Natural killer cell (primary cell): ENCODE measurements around the gene CREB5. TPM values are rescaled to one million over a fixed set of nuclear protein-coding genes. Genes with fewer than 3 reads are reported as not detected.

Experiments used
- ATAC-seq, 3 donors: fragments of 150-1000 bp in 2 of 3; fragments of 200-7000 bp in 1 of 3; cut with Tn5 transposase; 1 replicate in 1 of 3; 2 replicates in 2 of 3; pipeline ENCODE4 v1.10.0; 2021; ENCODE audit warnings: mild to moderate bottlenecking in 2 of 3, moderate library complexity in 2 of 3
- DNase-seq, 2 donors: peaks; one replicate each; pipeline versions ENCODE4 v3.0.0 to v3.0.0-alpha.2; 2013 to 2021; ENCODE audit warnings: mixed read lengths in 1 of 2
- H3K27ac ChIP-seq: one replicate; pipeline ENCODE4 v1.5.1; 2013; ENCODE audit warnings: mild to moderate bottlenecking, low read length
- H3K27me3 ChIP-seq: one replicate; pipeline ENCODE4 v1.6.1; 2013; ENCODE audit warnings: low read length; ENCODE audit not compliant: control insufficient read depth, insufficient read depth
- H3K36me3 ChIP-seq: one replicate; pipeline ENCODE4 v1.6.1; 2013; ENCODE audit warnings: low read length; ENCODE audit not compliant: control insufficient read depth, insufficient read depth
- H3K4me1 ChIP-seq: one replicate; pipeline ENCODE4 v1.6.1; 2013; ENCODE audit warnings: low read length; ENCODE audit not compliant: control insufficient read depth, insufficient read depth
- H3K4me3 ChIP-seq: one replicate; pipeline ENCODE4 v1.5.1; 2013; ENCODE audit warnings: low read length
- H3K9me3 ChIP-seq: one replicate; pipeline ENCODE4 v1.6.1; 2013; ENCODE audit warnings: low read length; ENCODE audit not compliant: control insufficient read depth, insufficient read depth
- H3K27ac Mint-ChIP-seq, 2 donors: one replicate each; pipeline ENCODE4 v1.8.0; 2022; ENCODE audit warnings: mild to moderate bottlenecking in 2 of 2, mixed read lengths in 2 of 2, moderate library complexity in 1 of 2
- H3K27me3 Mint-ChIP-seq, 2 donors: one replicate each; pipeline ENCODE4 v1.8.0; 2022; ENCODE audit warnings: low read depth in 2 of 2, mixed read lengths in 2 of 2
- H3K36me3 Mint-ChIP-seq: one replicate; pipeline ENCODE4 v1.8.0; 2022; ENCODE audit warnings: mixed read lengths
- H3K4me1 Mint-ChIP-seq, 2 donors: one replicate each; pipeline ENCODE4 v1.8.0; 2022; ENCODE audit warnings: mixed read lengths in 2 of 2
- H3K4me3 Mint-ChIP-seq: one replicate; pipeline ENCODE4 v1.8.0; 2022; ENCODE audit warnings: mild to moderate bottlenecking, moderate library complexity, mixed read lengths
- H3K9me3 Mint-ChIP-seq, 2 donors: one replicate each; pipeline ENCODE4 v1.8.0; 2022; ENCODE audit warnings: mixed read lengths in 2 of 2
- CTCF ChIP-seq: fragments of 200-600 bp; IDR thresholded peaks from one replicate; pipeline ENCODE4 v1.8.0; 2022; ENCODE audit warnings: antibody characterized with exemption
- WGBS: methylation state at CpG from one replicate; pipeline ENCODE4 v1.1.7; 2013; ENCODE audit warnings: missing lambda C conversion rate; ENCODE audit not compliant: insufficient coverage; 5-methylcytosine and 5-hydroxymethylcytosine counted together
- intact Hi-C: fragments of 100-400 bp; cut with micrococcal nuclease; formaldehyde crosslinking; loops from one replicate; pipeline ENCODE4 v1.14.2; 2022
- total RNA-seq, 4 donors: library from RNA; stranded (reverse); fragments of 120-200 nt in 1 of 4; gene quantifications; one replicate each; pipeline versions ENCODE4 v1.2.3 to v1.2.4, GENCODE V29; 2013 to 2022

Gene CREB5
- total RNA-seq, 3 donors from 2014 or later (not counting 1 experiment from before 2014, with no cell fraction given), result 0.52 to 7.0 (median 0.89) TPM

GRCh38 chr7:28477041-28477442, 64.7 kb downstream of the CREB5 start:
- H3K4me3 Mint-ChIP-seq, result no peak overlapping the region
- Histone ChIP-seq H3K36me3 (no peaks in the 10 kb centered on the region), H3K9me3 (no peaks in the 10 kb centered on the region), H3K4me3 (no peak overlapping the region), H3K4me1 (no peaks in the 10 kb centered on the region), H3K27me3 (no peaks in the 10 kb centered on the region), H3K27ac (no peak overlapping the region)
- peaks cover 10 to 44% of the 10 kb centered on the region in 2 donors for H3K27me3 Mint-ChIP-seq
- no peak for DNase-seq
- intact Hi-C loops, result no loop called here
- peaks cover 5 to 6% of the 10 kb centered on the region in 2 donors for H3K4me1 Mint-ChIP-seq
- no peaks in the 10 kb centered on the region for H3K9me3 Mint-ChIP-seq
- 70% methylated on average over 2 of the region's 3 CpGs for WGBS
- no peak for ATAC-seq
- H3K27ac Mint-ChIP-seq, result no peak overlapping the region
- TF ChIP-seq CTCF, result no peak
- no peaks in the 10 kb centered on the region for H3K36me3 Mint-ChIP-seq

GRCh38 chr7:28478656-28479055, 66.3 kb downstream of the CREB5 start:
- ATAC-seq, result no peak
- Histone ChIP-seq H3K27ac (no peak overlapping the region), H3K9me3 (no peaks in the 10 kb centered on the region), H3K4me1 (no peaks in the 10 kb centered on the region), H3K36me3 (no peaks in the 10 kb centered on the region), H3K4me3 (no peak overlapping the region), H3K27me3 (no peaks in the 10 kb centered on the region)
- Mint-ChIP-seq H3K4me1 (peaks cover 5 to 6% of the 10 kb centered on the region in 2 donors), H3K27me3 (peaks cover 8 to 32% of the 10 kb centered on the region in 2 donors), H3K36me3 (no peaks in the 10 kb centered on the region), H3K27ac (no peak overlapping the region), H3K4me3 (no peak overlapping the region), H3K9me3 (no peaks in the 10 kb centered on the region)
- DNase-seq, result no peak
- no CpG with 5 or more reads among the region's 1 CpG for WGBS
- no peak for TF ChIP-seq CTCF
- intact Hi-C loops, result no loop called here

GRCh38 chr7:28479507-28479947, 67.2 kb downstream of the CREB5 start:
- peaks cover 2 to 23% of the 10 kb centered on the region in 2 donors for H3K27me3 Mint-ChIP-seq

More at GRCh38 chr7:28479507-28479947, 67.2 kb downstream of the CREB5 start:
- DNase-seq, result no peak
- Histone ChIP-seq H3K4me1 (no peaks in the 10 kb centered on the region), H3K4me3 (no peak overlapping the region), H3K27ac (no peak overlapping the region), H3K36me3 (no peaks in the 10 kb centered on the region), H3K27me3 (no peaks in the 10 kb centered on the region), H3K9me3 (no peaks in the 10 kb centered on the region)
- intact Hi-C loops, result no loop called here
- no peak for ATAC-seq
- H3K4me3 Mint-ChIP-seq, result no peak overlapping the region
- H3K9me3 Mint-ChIP-seq, result no peaks in the 10 kb centered on the region
- TF ChIP-seq CTCF, result no peak
- H3K4me1 Mint-ChIP-seq, result peaks cover 5 to 6% of the 10 kb centered on the region in 2 donors
- WGBS, result 78% methylated on average over 6 of the region's 6 CpGs
- H3K36me3 Mint-ChIP-seq, result no peaks in the 10 kb centered on the region
- no peak overlapping the region for H3K27ac Mint-ChIP-seq
